Activated B cell treated with CpG ODN at 0.5 μM for 24 hours (primary cell): ENCODE data around the gene FCF1. TPM values are rescaled to one million over a fixed set of nuclear protein-coding genes. Genes with fewer than 3 reads are reported as not detected.

Experiments used
- ATAC-seq: fragments of 200-7000 bp; cut with Tn5 transposase; one replicate; pipeline ENCODE4 v1.10.0; 2021; ENCODE audit warnings: low read depth, mild to moderate bottlenecking, moderate library complexity
- CTCF ChIA-PET: fragments of 350-600 bp; sonication (Branson Sonifier 250); formaldehyde crosslinking; loops from one replicate; lab custom pipeline; 2021; ENCODE audit warnings: antibody characterized with exemption; lab: Charles Lee
- POLR2A ChIA-PET: fragments of 350-600 bp; sonication (Branson Sonifier 250); formaldehyde crosslinking; loops from one replicate; lab custom pipeline; 2021; ENCODE audit warnings: antibody characterized with exemption; lab: Charles Lee
- DNase-seq: peaks from one replicate; pipeline ENCODE4 v3.0.0; 2022
- H3K27ac Mint-ChIP-seq: one replicate; pipeline ENCODE4 v1.8.0; 2020; ENCODE audit warnings: mixed read lengths
- H3K27me3 Mint-ChIP-seq: one replicate; pipeline ENCODE4 v1.8.0; 2021; ENCODE audit warnings: mixed read lengths
- H3K36me3 Mint-ChIP-seq: one replicate; pipeline ENCODE4 v1.8.0; 2021; ENCODE audit warnings: low read depth, mixed read lengths
- H3K4me1 Mint-ChIP-seq: one replicate; pipeline ENCODE4 v1.8.0; 2021; ENCODE audit warnings: mixed read lengths
- H3K4me3 Mint-ChIP-seq: one replicate; pipeline ENCODE4 v1.8.0; 2020; ENCODE audit warnings: mild to moderate bottlenecking, mixed read lengths
- H3K9me3 Mint-ChIP-seq: one replicate; pipeline ENCODE4 v1.8.0; 2020; ENCODE audit warnings: mixed read lengths
- CTCF ChIP-seq: fragments of 200-600 bp; IDR thresholded peaks from one replicate; pipeline ENCODE4 v1.8.0; 2022; ENCODE audit warnings: antibody characterized with exemption, mild to moderate bottlenecking
- intact Hi-C: fragments of 100-400 bp; cut with micrococcal nuclease; formaldehyde crosslinking; loops from one replicate; pipeline ENCODE4 v1.15.1; 2024
- total RNA-seq: library from RNA; stranded (reverse); gene quantifications from 2 replicates; pipeline ENCODE4 v1.2.3, GENCODE V29; 2022

FCF1 gene
- total RNA-seq, 1 donor from 2014 or later = 49.5 TPM

GRCh38 chr14:74720526-74720925 is 7.6 kb downstream of the FCF1 start:
- no peaks in the 10 kb centered on the region for H3K9me3 Mint-ChIP-seq
- peaks cover 57% of the 10 kb centered on the region for H3K36me3 Mint-ChIP-seq
- no peaks in the 10 kb centered on the region for H3K27me3 Mint-ChIP-seq
- no peak overlapping the region for H3K27ac Mint-ChIP-seq
- H3K4me3 Mint-ChIP-seq = no peak overlapping the region
- intact Hi-C loops = no loop called here
- no peak for DNase-seq
- CTCF ChIA-PET = no interaction called here
- no peak for ATAC-seq
- no peak for TF ChIP-seq CTCF
- H3K4me1 Mint-ChIP-seq = peaks cover under 1% of the 10 kb centered on the region
- POLR2A ChIA-PET = no interaction called here

GRCh38 chr14:74723134-74723533 is 10.2 kb downstream of the FCF1 start:
- no peaks in the 10 kb centered on the region for H3K27me3 Mint-ChIP-seq
- intact Hi-C loops = no loop called here
- DNase-seq = no peak
- ChIA-PET CTCF (no interaction called here), POLR2A (no interaction called here)
- H3K4me3 Mint-ChIP-seq = no peak overlapping the region
- no peaks in the 10 kb centered on the region for H3K4me1 Mint-ChIP-seq
- no peak for TF ChIP-seq CTCF
- peaks cover 48% of the 10 kb centered on the region for H3K36me3 Mint-ChIP-seq
- H3K9me3 Mint-ChIP-seq = no peaks in the 10 kb centered on the region
- no peak overlapping the region for H3K27ac Mint-ChIP-seq
- ATAC-seq = no peak

- CTCF ChIA-PET = no interaction called here
- no peaks in the 10 kb centered on the region for H3K27me3 Mint-ChIP-seq
- ATAC-seq (no peak), DNase-seq (no peak)
- no peak for TF ChIP-seq CTCF
- intact Hi-C loops = no loop called here
- H3K9me3 Mint-ChIP-seq = no peaks in the 10 kb centered on the region
- H3K4me1 Mint-ChIP-seq = no peaks in the 10 kb centered on the region
- no peak overlapping the region for H3K4me3 Mint-ChIP-seq
- POLR2A ChIA-PET = no interaction called here
- H3K36me3 Mint-ChIP-seq = peaks cover 67% of the 10 kb centered on the region
- no peak overlapping the region for H3K27ac Mint-ChIP-seq
Measured at GRCh38 chr14:74732387-74732786, 19.4 kb downstream of the FCF1 start.

DNA sequence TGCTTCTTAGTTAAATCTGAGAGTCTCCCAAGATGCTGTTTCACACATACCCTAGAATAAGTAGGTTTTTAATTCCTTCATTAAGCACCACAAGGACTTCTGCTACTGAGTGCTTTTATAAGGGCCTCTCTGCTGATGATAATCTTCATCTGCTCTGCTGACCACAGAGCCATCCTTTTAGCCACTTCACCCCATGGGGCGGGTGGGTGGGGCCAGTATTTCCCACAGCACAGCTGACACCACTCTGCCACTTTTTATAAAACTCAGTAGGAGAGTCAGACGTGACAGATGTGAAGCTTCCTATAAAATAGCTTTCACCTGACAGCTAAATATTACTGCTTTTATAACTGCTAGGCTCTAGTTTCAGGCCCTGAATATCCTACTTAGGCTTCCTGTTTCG is 20.3 kb downstream of the FCF1 start:
- H3K4me1 Mint-ChIP-seq = no peaks in the 10 kb centered on the region
- TF ChIP-seq CTCF = no peak

GRCh38 chr14:74735125-74735524 is 22.2 kb downstream of the FCF1 start:
- H3K36me3 Mint-ChIP-seq = peaks cover 75% of the 10 kb centered on the region
- CTCF ChIA-PET = no interaction called here
- H3K27ac Mint-ChIP-seq = no peak overlapping the region
- no peaks in the 10 kb centered on the region for H3K4me1 Mint-ChIP-seq
- no peak for DNase-seq
- ATAC-seq = no peak
- intact Hi-C loops = no loop called here
- POLR2A ChIA-PET = no interaction called here
- H3K9me3 Mint-ChIP-seq = no peaks in the 10 kb centered on the region
- no peak overlapping the region for H3K4me3 Mint-ChIP-seq
- no peaks in the 10 kb centered on the region for H3K27me3 Mint-ChIP-seq
- TF ChIP-seq CTCF = no peak

More for the DNA sequence above, 20.3 kb downstream of the FCF1 start:
- H3K27me3 Mint-ChIP-seq = no peaks in the 10 kb centered on the region
- CTCF ChIA-PET = no interaction called here
- DNase-seq (no peak), ATAC-seq (no peak)
- intact Hi-C loops = no loop called here
- H3K9me3 Mint-ChIP-seq = no peaks in the 10 kb centered on the region
- peaks cover 66% of the 10 kb centered on the region for H3K36me3 Mint-ChIP-seq
- no peak overlapping the region for H3K27ac Mint-ChIP-seq
- POLR2A ChIA-PET = no interaction called here
- no peak overlapping the region for H3K4me3 Mint-ChIP-seq
